Right cardiac atrium (tissue), 5 donors: Measurements from ENCODE around the gene DYRK2. TPM values are rescaled to one million over a fixed set of nuclear protein-coding genes. Genes with fewer than 3 reads are reported as not detected.

Experiments
- ATAC-seq, 2 donors: fragments of 200-7000 bp; cut with Tn5 transposase; one replicate each; pipeline versions ENCODE4 v1.8.0 to v1.9.1; 2020; ENCODE audit warnings: moderate library complexity in 2 of 2, mild to moderate bottlenecking in 1 of 2
- DNase-seq, 3 donors: peaks; one replicate each; pipeline ENCODE4 v3.0.0-alpha.2; 2020
- H3K27ac ChIP-seq: one replicate; pipeline ENCODE4 v1.5.1; 2013; ENCODE audit warnings: mild to moderate bottlenecking, low read length, control low read depth, moderate library complexity
- H3K27me3 ChIP-seq: one replicate; pipeline ENCODE4 v1.6.1; 2013; ENCODE audit not compliant: control insufficient read depth, insufficient read depth
- H3K4me1 ChIP-seq: one replicate; pipeline ENCODE4 v1.6.1; 2013; ENCODE audit warnings: low read length; ENCODE audit not compliant: control insufficient read depth, insufficient read depth
- H3K4me3 ChIP-seq: one replicate; pipeline ENCODE4 v1.5.1; 2013; ENCODE audit warnings: low read length, control low read depth
- H3K9me3 ChIP-seq: one replicate; pipeline ENCODE4 v1.6.1; 2013; ENCODE audit warnings: low read length; ENCODE audit not compliant: control insufficient read depth
- WGBS: extraction: QIAGEN DNeasy Blood & Tissue Kit; methylation state at CpG from one replicate; pipeline ENCODE4 v1.1.7; 2013; 5-methylcytosine and 5-hydroxymethylcytosine counted together
- intact Hi-C, 4 donors: fragments of 100-400 bp; cut with DNase I; formaldehyde crosslinking; loops; one replicate each; pipeline versions ENCODE4 v1.11.0 to v1.14.0; 2022 to 2023
- polyA plus RNA-seq: library from polyadenylated mRNA; stranded (reverse); fragments of 200-250 nt; gene quantifications from one replicate; pipeline ENCODE4 v1.2.3, GENCODE V29; 2013
- total RNA-seq, 4 donors: library from RNA; stranded (reverse); fragmentation: NEBNext Ultra II Directional; extraction: Animal tissue kit (Norgen Biotek cat#: 25700); gene quantifications; one replicate each; pipeline ENCODE4 v1.2.1, GENCODE V29; 2021
- donor health status: healthy with polysubstance abuse.
- donor health status: DM: no; HTN: yes; CAD: no.
- donor health status: DM: no; HTN: no; CAD: no.
- donor health status: DM: no; HTN: yes; CAD: no; lungs with severe emphysema.
- donor health status: DM: yes; HTN: yes; CAD: no.

The DYRK2 gene
- total and polyA plus RNA-seq, 5 donors = 15.1 to 93.7 (median 74.4) TPM

DNA sequence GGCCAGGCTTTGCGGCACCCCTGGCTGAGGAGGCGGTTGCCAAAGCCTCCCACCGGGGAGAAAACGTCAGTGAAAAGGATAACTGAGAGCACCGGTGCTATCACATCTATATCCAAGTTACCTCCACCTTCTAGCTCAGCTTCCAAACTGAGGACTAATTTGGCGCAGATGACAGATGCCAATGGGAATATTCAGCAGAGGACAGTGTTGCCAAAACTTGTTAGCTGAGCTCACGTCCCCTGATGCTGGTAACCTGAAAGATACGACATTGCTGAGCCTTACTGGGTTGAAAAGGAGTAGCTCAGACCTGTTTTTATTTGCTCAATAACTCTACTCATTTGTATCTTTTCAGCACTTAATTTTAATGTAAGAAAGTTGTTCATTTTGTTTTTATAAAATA lies 9.9 kb downstream of the DYRK2 start:
- no peak overlapping the region for H3K4me3 ChIP-seq

DNA sequence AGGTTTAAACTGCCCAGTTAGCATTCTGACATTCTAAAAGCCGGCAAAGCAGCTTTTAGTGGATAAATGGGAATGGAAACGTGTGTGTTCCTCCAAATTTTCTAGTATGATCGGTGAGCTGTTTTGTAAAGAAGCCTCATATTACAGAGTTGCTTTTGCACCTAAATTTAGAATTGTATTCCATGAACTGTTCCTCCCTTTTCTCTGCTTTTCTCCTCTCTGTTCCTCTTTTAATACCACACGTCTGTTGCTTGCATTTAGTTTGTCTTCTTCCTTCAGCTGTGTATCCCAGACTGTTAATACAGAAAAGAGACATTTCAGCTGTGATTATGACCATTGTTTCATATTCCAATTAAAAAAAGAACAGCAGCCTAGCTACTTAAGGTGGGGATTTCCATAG lies 10.7 kb downstream of the DYRK2 start:
- Histone ChIP-seq H3K4me1 (peaks cover 8% of the 10 kb centered on the region), H3K4me3 (no peak overlapping the region), H3K27me3 (no peaks in the 10 kb centered on the region), H3K9me3 (no peaks in the 10 kb centered on the region), H3K27ac (peak overlapping the region; percentile 75)
- intact Hi-C loops = loop anchor here in 2 of 4 donors (5.0 to 10.0 kb wide), 2 partner anchors 66 to 283 kb away; no protein-coding TSS in a partner anchor
- ATAC-seq = no peak
- DNase-seq = no peak
- 36% methylated on average over 4 of the region's 4 CpGs for WGBS

More for the DNA sequence above, 9.9 kb downstream of the DYRK2 start:
- H3K9me3 ChIP-seq = no peaks in the 10 kb centered on the region
- H3K4me1 ChIP-seq = peaks cover 12% of the 10 kb centered on the region
- ATAC-seq = peak in 1 of 2 donors; percentile 33
- 64% methylated on average over 8 of the region's 8 CpGs for WGBS
- intact Hi-C loops = loop anchor here in 2 of 4 donors (5.0 to 10.0 kb wide), 2 partner anchors 66 to 284 kb away; no protein-coding TSS in a partner anchor
- peak overlapping the region; percentile 54 for H3K27ac ChIP-seq
- DNase-seq = no peak
- no peaks in the 10 kb centered on the region for H3K27me3 ChIP-seq

DNA sequence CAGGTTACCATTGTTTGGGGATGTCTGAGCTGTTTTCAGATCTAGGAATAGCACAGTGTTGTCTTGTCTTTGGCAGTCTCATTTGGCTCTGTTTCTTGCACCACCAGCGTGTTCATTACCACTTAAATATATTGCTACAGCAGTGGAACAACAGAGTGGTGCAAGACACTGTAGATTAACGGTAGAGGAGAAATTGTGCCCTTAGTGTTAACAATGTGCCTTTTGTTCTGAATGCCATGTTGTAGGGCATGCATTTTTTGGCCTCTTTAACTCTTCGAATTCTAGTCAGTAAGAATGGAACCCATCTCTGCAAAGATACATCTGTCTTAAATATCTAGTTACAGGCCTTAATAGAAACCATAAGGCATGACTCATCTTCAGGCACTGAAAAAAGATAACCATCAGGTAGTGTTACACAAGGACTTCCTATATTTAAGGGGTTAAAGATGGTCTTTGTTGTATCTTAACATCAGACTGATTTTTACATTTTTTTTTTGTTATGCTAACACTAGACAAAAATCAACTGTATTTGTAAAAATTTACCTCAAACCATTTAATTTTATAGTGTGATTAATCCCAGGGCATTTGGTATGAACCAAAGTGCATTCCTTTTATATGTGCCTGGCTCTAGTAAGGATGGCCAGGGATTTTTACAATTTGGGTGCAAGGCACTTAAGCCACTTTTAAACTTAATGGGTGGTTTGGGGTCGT lies 12.9 kb downstream of the DYRK2 start:
- Histone ChIP-seq H3K4me1 (peaks cover 5% of the 10 kb centered on the region), H3K4me3 (no peak overlapping the region), H3K9me3 (no peaks in the 10 kb centered on the region), H3K27ac (no peak overlapping the region), H3K27me3 (no peaks in the 10 kb centered on the region)
- 39% methylated on average over 4 of the region's 4 CpGs for WGBS
- ATAC-seq (peak; percentile 66 to 78), DNase-seq (no peak)
- intact Hi-C loops = no loop called here

DNA sequence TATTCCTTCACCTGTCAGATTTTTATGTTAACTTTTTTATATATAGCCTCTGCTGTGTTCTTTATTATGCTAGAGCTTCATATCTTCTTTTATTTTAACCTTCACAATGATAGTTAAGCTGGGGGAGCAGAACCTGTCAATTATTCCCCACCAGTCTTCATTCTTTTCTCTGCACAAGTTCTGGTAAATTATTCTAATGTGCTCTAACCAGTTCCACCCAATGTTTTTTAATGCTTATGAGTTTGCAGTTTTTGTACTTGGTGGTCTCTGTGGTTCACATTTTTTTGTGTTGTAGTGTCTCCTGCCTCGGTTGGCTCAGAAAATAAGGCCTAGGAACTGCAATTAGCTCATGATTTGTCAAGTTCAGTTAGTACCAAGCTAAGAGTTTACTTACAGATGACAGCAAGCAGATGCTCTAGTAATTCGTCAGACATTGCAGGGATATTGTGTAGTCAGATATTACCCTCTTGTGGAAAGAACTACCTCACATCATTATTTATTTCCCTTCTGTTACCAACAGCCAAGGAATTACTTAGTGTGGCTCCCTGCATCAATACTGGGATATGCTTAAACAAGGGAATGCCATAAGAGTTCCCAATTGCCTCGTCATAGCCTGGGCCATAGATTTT lies 14.5 kb downstream of the DYRK2 start:
- ATAC-seq (no peak), DNase-seq (no peak)
- H3K4me1 ChIP-seq = peaks cover 12% of the 10 kb centered on the region
- 39% methylated on average over 3 of the region's 3 CpGs for WGBS
- no peaks in the 10 kb centered on the region for H3K27me3 ChIP-seq
- H3K4me3 ChIP-seq = no peak overlapping the region
- H3K9me3 ChIP-seq = no peaks in the 10 kb centered on the region
- H3K27ac ChIP-seq = no peak overlapping the region
- intact Hi-C loops = no loop called here

DNA sequence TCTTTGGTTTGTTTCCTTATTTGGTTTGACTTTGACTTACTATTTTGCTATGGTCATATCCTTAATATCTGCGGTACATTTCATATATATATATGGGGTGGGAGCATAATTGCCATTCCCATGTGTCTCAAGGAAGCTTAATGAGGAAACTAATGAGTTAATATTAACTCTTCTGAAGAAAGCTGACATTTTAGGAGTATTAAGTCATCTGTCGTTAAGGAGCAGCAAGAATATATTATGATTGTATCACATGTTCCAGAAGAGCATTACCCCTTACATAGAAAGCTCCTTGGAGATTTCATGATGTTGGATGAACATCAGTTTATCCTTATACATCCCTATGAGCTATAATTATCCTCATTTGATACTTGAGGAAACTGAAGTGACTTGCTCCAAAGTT lies 15.6 kb downstream of the DYRK2 start:
- intact Hi-C loops = no loop called here
- ATAC-seq (no peak), DNase-seq (no peak)
- H3K27ac ChIP-seq = no peak overlapping the region
- H3K9me3 ChIP-seq = no peaks in the 10 kb centered on the region
- no peaks in the 10 kb centered on the region for H3K27me3 ChIP-seq
- 58% methylated on average over 2 of the region's 2 CpGs for WGBS
- peaks cover 14% of the 10 kb centered on the region for H3K4me1 ChIP-seq
- H3K4me3 ChIP-seq = no peak overlapping the region

DNA sequence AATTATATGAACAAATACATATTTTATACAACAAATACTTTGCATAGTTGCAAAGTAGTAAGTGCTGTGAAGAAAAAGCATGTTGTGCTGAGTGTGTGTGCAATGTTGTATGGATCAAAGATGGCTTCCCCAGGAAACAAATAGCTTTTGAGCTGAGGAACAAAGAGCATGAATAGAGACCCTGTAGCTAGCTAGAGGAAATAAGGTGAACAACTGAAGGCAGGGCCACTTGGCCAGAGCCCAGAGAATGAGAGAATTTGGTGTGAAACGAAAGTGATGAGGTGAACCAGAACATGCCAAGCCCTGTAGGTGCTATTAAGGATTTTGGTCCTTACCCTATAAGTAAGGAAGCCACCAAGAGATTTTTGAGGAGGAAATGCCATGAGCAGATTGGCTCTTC lies 17.1 kb downstream of the DYRK2 start:
- H3K4me1 ChIP-seq = peaks cover 19% of the 10 kb centered on the region
- H3K4me3 ChIP-seq = no peak overlapping the region
- intact Hi-C loops = no loop called here
- no peaks in the 10 kb centered on the region for H3K27me3 ChIP-seq
- H3K27ac ChIP-seq = no peak overlapping the region
- no peaks in the 10 kb centered on the region for H3K9me3 ChIP-seq
- 71% methylated on average over 1 of the region's 1 CpG for WGBS
- DNase-seq (no peak), ATAC-seq (no peak)

DNA sequence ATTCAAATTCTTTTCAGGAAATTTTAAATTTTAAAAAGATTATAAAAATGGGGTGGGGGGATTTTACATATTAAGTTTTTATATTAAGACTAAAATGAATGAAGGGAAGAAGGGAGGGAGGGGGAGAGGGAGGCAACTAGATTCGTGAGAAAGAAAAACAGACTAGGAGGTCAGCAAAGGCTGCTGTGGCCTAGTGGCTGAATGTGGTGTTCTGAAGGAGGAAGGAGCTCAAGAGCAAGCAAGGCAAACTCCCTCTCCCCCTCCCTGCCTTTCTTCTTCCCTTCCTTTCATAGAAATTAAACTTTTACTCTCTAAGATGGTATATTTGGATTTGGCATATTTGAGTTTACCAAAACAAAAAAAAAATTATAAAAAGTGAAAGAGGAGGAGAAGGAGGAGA lies 18.1 kb downstream of the DYRK2 start:
- intact Hi-C loops = no loop called here

DNA sequence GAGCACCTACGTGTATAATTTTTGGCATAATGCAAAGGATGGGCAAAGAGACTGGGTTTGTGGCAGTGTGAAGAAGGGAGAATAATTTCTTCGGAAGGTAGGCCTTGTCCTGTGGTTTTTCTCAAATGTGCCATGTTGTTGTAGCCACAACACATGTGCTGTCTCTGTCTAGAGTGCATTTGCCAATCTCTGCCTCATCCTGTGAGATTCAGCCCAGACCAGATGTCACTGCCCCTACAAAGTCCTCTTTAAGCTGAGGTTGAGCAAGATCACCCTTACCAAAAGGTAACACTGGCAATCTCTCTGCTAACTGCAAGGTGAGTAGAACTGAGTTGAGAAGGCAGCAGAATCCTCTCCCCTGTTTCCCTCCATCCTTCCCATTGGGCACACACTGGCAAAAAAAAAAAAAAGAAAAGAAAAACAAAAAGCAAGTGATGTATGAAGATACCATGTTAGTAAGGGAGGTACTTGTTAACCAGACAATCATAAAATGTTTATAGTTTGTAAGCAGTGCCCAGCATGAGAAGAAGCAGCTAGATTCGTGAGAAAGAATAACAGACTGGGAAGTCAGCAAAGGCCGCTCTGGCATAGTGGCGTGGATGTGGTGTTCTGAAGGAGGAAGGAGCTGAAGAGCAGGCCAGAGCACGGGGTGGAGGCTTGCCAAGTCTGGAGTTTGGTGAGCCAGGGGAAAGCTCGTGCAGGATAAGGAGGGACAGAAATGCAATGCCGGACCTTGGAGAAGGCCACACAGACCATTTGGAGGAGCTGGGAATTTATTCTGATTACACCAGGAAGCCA lies 18.9 kb downstream of the DYRK2 start:
- H3K27ac ChIP-seq = peak overlapping the region; percentile 51

More for the DNA sequence above, 18.1 kb downstream of the DYRK2 start:
- DNase-seq = peak in 1 of 3 donors; percentile 10
- Histone ChIP-seq H3K27me3 (no peaks in the 10 kb centered on the region), H3K27ac (no peak overlapping the region), H3K4me1 (peaks cover 18% of the 10 kb centered on the region), H3K4me3 (no peak overlapping the region), H3K9me3 (no peaks in the 10 kb centered on the region)
- no peak for ATAC-seq
- WGBS = 21% methylated on average over 1 of the region's 1 CpG

DNA sequence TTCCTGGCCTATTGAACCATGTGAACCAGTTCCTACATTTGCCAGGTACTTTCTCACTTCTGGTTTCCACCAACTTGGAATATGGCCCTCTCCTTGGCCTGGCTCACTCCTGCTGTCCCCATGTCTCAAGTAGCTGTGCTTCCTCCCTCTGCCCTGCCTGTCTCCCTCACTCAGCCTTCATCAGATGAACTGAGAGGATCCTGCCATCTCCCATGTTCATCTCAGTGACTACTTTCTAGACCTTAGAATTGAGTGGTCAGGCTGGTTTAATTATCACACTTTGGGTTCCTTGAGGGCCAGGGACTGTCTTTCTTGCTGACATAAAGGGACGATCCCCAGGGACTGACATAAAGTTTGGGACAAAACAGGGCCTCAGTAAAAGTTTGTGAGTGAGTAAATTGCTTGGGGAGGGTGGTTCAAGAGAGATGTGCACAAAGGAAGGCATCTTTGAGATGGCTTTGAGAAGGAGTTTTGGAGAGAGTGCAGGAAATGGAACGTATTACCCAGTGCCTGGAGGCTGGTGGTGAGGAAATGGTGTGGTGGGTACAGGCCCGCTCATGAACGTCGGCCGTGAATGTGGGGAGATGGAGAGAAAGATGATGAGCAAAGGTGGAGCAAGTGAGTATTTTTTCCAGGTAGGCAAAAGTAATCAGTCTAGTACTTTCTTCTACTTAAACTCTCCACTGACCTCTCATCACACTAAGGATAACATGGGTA lies 20.8 kb downstream of the DYRK2 start:
- Histone ChIP-seq H3K4me3 (no peak overlapping the region), H3K4me1 (peaks cover 16% of the 10 kb centered on the region), H3K27ac (no peak overlapping the region), H3K27me3 (no peaks in the 10 kb centered on the region), H3K9me3 (no peaks in the 10 kb centered on the region)
- ATAC-seq (no peak), DNase-seq (no peak)
- 89% methylated on average over 6 of the region's 6 CpGs for WGBS
- intact Hi-C loops = no loop called here

More for the DNA sequence above, 18.9 kb downstream of the DYRK2 start:
- no peaks in the 10 kb centered on the region for H3K27me3 ChIP-seq
- no peak overlapping the region for H3K4me3 ChIP-seq
- ATAC-seq = peak; percentile 87 to 90
- intact Hi-C loops = no loop called here
- peaks cover 18% of the 10 kb centered on the region for H3K4me1 ChIP-seq
- WGBS = 29% methylated on average over 8 of the region's 8 CpGs
- no peaks in the 10 kb centered on the region for H3K9me3 ChIP-seq
- peak; percentile 84 to 94 (median 93) for DNase-seq

DNA sequence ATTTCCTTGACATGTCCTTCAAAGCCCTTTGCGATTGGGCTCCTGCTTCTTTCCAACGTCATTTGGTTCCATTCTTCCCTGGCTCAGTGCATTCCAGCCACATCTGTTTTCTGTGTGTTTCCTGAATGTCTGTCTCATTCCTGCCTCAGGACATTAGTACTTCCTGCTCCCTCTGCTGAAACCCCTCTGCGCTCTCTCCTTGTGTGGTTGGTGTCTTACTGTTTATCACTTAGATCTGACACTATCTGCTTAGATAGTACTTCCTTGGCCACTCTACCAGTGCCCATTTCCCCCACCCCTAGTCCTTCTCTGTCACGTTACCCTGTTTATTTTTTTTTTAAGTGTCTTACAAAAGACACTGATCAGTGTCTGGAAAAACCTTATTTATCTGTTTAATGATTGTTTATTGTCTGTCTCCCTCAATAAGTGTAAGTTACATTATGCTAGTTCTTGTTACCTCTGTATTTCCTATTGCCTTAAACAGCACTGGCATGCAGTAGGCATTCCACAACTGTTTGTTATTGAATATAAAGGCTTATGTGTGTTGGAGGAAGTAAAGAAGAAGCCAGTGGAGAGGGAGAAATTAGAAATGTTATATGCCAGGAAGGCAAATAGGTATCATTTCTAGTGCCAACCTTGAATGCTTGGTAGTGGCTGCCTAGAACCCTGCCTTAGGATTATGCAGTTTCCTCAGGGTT lies 21.5 kb downstream of the DYRK2 start:
- Histone ChIP-seq H3K4me3 (no peak overlapping the region), H3K4me1 (peaks cover 16% of the 10 kb centered on the region), H3K27ac (no peak overlapping the region), H3K27me3 (no peaks in the 10 kb centered on the region), H3K9me3 (no peaks in the 10 kb centered on the region)
- DNase-seq (no peak), ATAC-seq (no peak)
- intact Hi-C loops = no loop called here
- 73% methylated on average over 4 of the region's 4 CpGs for WGBS
